GM21360 (cell line): ENCODE data around the gene HDLBP.

ENCODE experiments used
- ATAC-seq: cut with Tn5 transposase; IDR thresholded peaks from one replicate; pipeline ENCODE4 v1.9.1; 2021; ENCODE audit warnings: mild to moderate bottlenecking, moderate library complexity; ENCODE audit not compliant: unreplicated experiment

HDLBP gene

GRCh38 chr2:241216211-241216761 is 99.2 kb downstream of the HDLBP start:
- no peak for ATAC-seq

DNA sequence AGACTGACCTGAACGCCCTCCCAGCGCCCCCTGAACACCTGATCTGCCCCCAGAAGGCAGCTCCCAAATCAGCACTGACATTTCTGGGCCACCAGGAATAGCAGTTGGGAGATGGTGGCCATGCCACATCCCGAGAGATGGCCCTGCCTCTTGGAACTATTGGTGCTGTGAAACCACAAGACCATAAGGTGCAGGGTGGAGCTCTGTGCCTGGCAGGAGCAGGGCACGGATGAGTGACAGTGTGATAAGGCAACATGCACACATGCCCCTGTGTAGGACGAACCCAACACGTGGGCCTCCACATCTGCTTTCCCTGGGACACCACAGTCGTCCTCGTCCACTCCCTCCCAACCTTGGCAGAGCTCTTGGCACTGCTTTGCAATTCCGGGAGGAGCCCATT is 100.1 kb downstream of the HDLBP start:
- ATAC-seq = no peak

DNA sequence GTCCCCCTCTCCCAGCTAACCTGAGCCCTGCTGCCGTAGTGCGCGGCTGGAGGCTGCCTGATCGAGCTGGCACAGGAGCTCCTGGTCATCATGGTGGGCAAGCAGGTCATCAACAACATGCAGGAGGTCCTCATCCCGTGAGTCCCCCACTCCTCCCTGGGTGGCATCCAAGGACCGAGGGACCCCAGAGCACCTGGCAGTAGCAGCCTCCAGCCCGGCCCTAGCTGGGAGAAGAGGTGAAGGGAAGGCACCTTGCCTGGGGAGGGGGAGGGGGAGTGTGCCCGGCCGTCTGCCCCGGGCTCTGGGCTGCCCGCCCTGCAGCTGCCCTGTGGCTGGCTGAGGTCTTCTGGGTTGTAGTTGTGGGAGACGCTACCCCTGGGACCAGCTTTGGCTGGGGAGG is 100.7 kb downstream of the HDLBP start:
- ATAC-seq = no peak

DNA sequence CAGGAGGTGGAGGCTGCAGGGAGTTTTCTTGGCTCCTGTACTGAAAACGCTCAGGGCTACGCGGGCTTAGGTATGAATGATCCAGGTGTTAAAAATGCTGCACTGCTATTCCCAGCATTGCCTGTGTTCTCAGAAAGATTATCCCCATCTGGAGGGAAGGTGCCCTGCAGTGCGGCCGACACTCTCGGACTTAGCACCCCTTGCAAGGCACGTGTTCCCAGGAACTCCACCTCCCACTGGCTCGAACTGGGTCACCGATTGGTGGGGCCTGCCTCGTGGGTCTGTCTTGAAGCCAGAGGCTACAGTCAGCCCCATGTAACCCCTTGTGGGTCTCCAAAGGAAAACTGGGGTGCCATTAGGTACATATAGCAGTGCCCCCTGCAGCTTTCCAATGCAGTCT is 101.3 kb downstream of the HDLBP start:
- no peak for ATAC-seq

DNA sequence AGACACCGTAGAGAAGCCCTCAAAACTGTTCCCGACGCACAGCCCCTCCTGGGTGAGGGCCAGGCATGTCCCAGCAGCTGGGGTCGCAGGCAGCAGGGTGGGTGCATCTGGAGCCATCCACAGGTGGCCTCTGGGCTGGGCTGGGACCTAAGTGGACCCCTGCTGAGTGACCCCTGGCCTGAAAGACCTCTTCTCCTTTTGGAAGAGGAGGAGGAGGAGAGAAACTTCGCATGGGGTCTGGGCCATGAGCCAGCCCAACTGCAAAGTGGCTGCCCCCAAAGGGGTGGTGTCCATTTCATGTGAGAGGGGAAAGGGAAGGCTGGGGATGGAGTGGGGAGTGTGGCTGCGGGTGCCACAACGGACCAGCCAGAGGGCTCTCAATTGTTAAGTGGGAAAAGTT is 101.9 kb downstream of the HDLBP start:
- no peak for ATAC-seq

DNA sequence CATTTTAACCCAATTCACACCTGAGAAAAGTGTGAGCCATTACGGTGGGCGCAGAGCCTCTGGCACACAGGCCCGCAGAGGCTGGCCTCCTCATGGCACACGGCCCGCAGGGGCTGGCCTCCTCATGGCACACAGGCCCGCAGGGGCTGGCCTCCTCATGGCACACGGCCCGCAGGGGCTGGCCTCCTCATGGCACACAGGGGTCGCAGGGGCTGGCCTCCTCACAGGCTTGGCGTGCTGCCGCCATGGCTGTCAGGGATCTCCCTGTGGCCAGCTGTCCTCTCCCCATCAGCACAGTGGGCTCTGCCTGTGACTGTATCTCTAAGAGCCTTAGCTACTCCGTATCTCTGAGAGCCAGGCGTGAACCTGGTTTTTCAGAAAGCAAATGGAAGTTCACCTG is 102.4 kb downstream of the HDLBP start:
- ATAC-seq = no peak

GRCh38 chr2:241211276-241211675 is 104.2 kb downstream of the HDLBP start:
- no peak for ATAC-seq

- no peak for ATAC-seq
These were observed 106.2 kb downstream of the HDLBP start for GRCh38 chr2:241209271-241209670.

DNA sequence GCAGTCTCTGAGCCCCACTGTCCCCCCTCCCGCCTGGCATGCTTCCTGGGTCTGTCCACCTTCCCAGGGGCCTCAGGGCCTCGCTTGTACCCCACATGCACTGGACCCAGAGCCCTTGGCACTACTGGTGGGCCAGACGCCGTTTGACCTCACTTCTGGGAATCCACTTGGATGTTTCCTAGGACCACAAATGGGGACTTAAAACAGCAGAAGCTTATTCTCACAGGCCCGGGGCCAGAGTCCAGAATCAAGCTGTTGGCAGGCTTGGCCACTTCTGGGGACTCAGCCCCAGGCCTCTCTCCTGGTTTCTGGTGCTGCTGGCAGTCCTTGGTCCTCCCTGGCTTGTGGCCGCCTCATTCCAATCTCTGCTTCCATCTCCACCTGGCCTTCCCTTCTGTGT is 107.4 kb downstream of the HDLBP start:
- no peak for ATAC-seq

GRCh38 chr2:241207641-241208040 is 107.8 kb downstream of the HDLBP start:
- no peak for ATAC-seq

DNA sequence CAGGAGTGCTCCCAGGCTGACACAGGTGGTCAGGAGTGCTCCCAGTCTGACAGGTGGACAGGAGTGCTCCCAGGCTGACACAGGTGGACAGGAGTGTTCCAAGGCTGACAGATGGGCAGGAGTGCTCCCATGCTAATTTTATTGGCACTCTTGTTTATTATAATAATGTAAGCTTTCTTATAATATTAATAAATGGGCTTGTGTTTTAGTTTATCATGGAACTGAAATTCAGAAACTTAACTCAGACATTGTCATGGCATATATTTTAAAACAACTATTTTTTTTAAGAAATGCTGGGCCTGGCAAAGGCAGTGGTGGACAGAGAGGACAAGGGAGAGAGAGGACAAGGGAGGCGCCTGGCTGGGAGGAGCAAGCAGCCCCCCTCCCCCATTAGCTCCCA is 108.3 kb downstream of the HDLBP start:
- ATAC-seq = no peak

- ATAC-seq = no peak
These were observed 110.4 kb downstream of the HDLBP start for GRCh38 chr2:241205086-241205485.

GRCh38 chr2:241204490-241204889 is 111.0 kb downstream of the HDLBP start:
- ATAC-seq = no peak

GRCh38 chr2:241204010-241204384 is 111.5 kb downstream of the HDLBP start:
- ATAC-seq = no peak

GRCh38 chr2:241203218-241204009 is 112.1 kb downstream of the HDLBP start:
- no peak for ATAC-seq

- no peak for ATAC-seq
These were observed 112.8 kb downstream of the HDLBP start for GRCh38 chr2:241202681-241203080.

- ATAC-seq = no peak
These were observed 113.2 kb downstream of the HDLBP start for GRCh38 chr2:241202268-241202585.

DNA sequence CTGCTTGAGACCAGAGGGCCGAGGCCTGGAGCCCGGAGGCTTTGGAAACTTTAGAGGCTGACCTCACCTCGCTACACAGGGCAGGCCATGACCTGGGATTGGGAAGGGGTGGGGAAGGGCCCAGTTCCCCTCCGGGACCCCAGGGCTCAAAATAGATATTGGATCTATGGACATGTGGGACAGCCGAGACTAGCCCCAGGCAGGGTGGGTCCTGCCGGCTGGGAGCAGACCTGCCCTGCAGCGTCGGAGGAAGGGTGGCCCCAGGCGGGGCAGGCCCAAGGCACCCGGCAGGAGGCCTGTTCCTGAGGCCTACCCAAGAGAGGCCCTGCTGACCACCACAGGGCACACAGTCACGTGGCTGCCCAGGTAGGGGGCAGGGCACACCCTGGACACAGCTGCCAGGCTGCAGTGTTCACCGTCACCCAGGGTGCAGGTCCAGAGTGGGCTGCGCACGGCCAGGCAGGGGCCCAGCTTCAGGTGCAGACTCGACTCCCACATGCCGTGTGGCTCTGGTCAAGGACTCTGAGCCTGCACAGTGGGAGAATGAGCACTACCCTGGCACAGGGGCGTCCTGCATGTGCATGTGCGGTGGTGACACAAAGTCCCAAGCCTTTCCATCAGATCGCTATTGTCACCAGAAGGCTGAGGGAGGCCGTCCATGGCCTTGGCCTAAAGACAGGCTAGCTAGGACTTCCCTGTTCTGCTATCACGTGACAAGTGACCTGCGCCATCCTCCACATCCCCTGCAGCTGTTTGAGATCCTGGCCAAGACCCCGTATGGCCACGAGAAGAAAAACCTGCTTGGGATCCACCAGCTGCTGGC is 113.8 kb downstream of the HDLBP start:
- ATAC-seq = no peak

DNA sequence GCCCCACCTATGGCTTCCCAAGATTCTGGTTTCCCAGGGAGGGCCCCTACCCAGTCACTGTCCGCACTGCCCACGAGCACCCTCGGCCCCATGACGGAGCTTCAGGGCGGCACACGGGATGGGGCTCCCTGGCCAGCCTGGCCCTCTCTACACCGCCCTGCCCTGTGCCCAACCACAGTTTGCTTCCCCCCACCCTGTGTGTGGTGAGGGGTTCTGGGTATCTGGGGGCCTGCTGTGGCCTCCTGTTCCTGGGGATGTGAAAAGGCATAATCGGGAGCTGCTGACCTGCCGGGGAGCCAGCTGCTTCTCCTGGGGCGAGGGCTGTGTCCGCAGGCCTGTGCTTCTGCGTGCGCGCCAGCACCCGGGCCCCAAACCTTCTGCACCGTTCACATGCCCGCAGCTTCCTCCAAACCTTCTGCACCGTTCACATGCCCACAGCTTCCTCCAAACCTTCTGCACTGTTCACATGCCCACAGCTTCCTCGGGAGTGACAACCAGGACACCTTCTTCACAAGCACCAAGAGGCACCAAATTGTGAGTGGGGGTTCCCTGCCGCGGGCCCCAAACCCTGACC is 114.6 kb downstream of the HDLBP start:
- no peak for ATAC-seq

GRCh38 chr2:241199897-241200821 is 115.3 kb downstream of the HDLBP start:
- ATAC-seq = no peak

DNA sequence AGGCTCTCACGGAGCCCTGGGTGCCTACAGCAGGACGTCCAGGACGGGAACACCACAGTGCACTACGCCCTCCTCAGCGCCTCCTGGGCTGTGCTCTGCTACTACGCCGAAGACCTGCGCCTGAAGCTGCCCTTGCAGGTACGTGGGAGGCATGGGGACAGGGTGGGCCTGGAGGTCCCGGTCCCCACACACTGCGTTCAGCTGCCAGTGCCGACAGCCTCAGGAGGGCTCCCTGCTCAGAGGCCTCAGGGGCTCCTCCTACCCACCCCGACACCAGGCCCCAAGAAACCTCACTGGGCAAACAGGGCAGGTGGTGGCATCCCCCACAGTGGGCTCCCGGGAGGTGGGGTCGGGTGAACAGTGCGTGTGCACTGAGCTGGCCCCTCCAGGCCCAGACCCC is 116.2 kb downstream of the HDLBP start:
- ATAC-seq = no peak
